Heart left ventricle (tissue), 16 donors: ENCODE results near the gene HSPA4L. TPM values are rescaled to one million over a fixed set of nuclear protein-coding genes. Genes with fewer than 3 reads are reported as not detected.
A peak's percentile ranks its signal among the peaks of the same experiment; 100 is the strongest.

Source experiments
- ATAC-seq, 4 donors: fragments of 200-7000 bp; cut with Tn5 transposase; one replicate each; pipeline ENCODE4 v1.9.1; 2020 to 2022; ENCODE audit warnings: moderate library complexity in 4 of 4, mild to moderate bottlenecking in 3 of 4, moderate number of reproducible peaks in 1 of 4
- DNase-seq, 5 donors: peaks; one replicate each; pipeline ENCODE4 v3.0.0-alpha.2; 2020
- H3K27ac ChIP-seq, 12 donors: fragments of 200-600 bp; sonication (generic) in 4 of 12; one replicate each; pipeline versions ENCODE4 v1.5.0 to v1.8.0; 2016 to 2022; ENCODE audit warnings: mild to moderate bottlenecking in 2 of 12
- H3K27me3 ChIP-seq, 9 donors: fragments of 200-600 bp; sonication (generic) in 2 of 9; one replicate each; pipeline versions ENCODE4 v1.5.1 to v1.8.0; 2016 to 2022; ENCODE audit warnings: mild to moderate bottlenecking in 3 of 9
- H3K36me3 ChIP-seq, 9 donors: fragments of 200-600 bp; sonication (generic) in 2 of 9; one replicate each; pipeline versions ENCODE4 v1.5.0 to v1.8.0; 2018 to 2022; ENCODE audit warnings: mild to moderate bottlenecking in 2 of 9
- H3K4me1 ChIP-seq, 12 donors: fragments of 200-600 bp; sonication (generic) in 4 of 12; one replicate each; pipeline versions ENCODE4 v1.5.0 to v1.8.0; 2016 to 2022; ENCODE audit warnings: mild to moderate bottlenecking in 3 of 12
- H3K4me3 ChIP-seq, 12 donors: fragments of 200-600 bp; sonication (generic) in 4 of 12; one replicate each; pipeline versions ENCODE4 v1.5.0 to v1.8.0; 2017 to 2022; ENCODE audit warnings: mild to moderate bottlenecking in 9 of 12, moderate library complexity in 4 of 12
- H3K9me3 ChIP-seq, 12 donors: fragments of 200-600 bp; sonication (generic) in 4 of 12; one replicate each; pipeline versions ENCODE4 v1.5.0 to v1.8.0; 2016 to 2022; ENCODE audit warnings: mild to moderate bottlenecking in 1 of 12
- POLR2A ChIP-seq, 2 donors: fragments of 450-650 bp; IDR thresholded peaks; one replicate each; pipeline ENCODE4 v1.6.1; 2017; ENCODE audit warnings: antibody characterized with exemption in 2 of 2, mild to moderate bottlenecking in 2 of 2, moderate library complexity in 2 of 2
- WGBS, 4 donors: extraction: QIAGEN DNeasy Blood & Tissue Kit in 2 of 4; methylation state at CpG; one replicate each; pipeline versions ENCODE4 v1.1.5 to v1.1.7; 2013 to 2018; 5-methylcytosine and 5-hydroxymethylcytosine counted together
- intact Hi-C, 10 donors: fragments of 100-400 bp; cut with DNase I; formaldehyde crosslinking; loops; one replicate each; pipeline versions ENCODE4 v1.11.1 to v1.14.2; 2022
- polyA plus RNA-seq, 2 donors: library from polyadenylated mRNA; stranded (reverse); fragments of 200-250 nt; gene quantifications; one replicate each; pipeline ENCODE4 v1.2.3, GENCODE V29; 2013
- total RNA-seq, 9 donors: library from RNA; depleted of rRNA in 2 of 9; stranded (reverse); fragments of >200 nt in 2 of 9; fragmentation: NEBNext Ultra II Directional in 3 of 9; extraction: Animal tissue kit (Norgen Biotek cat#: 25700) in 3 of 9; gene quantifications; one replicate each; pipeline versions ENCODE4 v1.1.0 to v1.2.4, GENCODE V29; 2016 to 2023
- TF ChIP-seq, protein P1 (sequence below), 12 donors: fragments of 200-600 bp; sonication (generic) in 4 of 12; IDR thresholded peaks; one replicate each; pipeline versions ENCODE4 v1.5.0 to v1.8.0; 2018 to 2022; ENCODE audit warnings: antibody characterized with exemption in 12 of 12, mild to moderate bottlenecking in 5 of 12
- donor health status: ischemic (EF 13 %, LVEDD 7.1; RV severe dilation, severe dysfunction).
- donor health status: healthy with polysubstance abuse.
- donor health status: DM: no; HTN: yes; CAD: no.
- donor health status: DM: no; HTN: no; CAD: no.
- donor health status: ischemic (EF 25% LVEDD 6.9; RV normal size, moderate dysfunction).
- donor health status: ischemic (EF 25% LVEDD 5.7; RV mildly dilated, moderate dysfunction).
- donor health status: healthy.
- donor health status: DM: yes; HTN: yes; CAD: no.
- donor health status: ischemic (EF 35%, LVEDD 5.7; RV mildly dilated, moderate dysfunction).
- donor health status: nonischemic (EF 11% LVEDD 7.7; RV severe dilation, severe dysfunction).
- donor health status: DM: yes; HTN: yes; CAD: no.
- donor health status: PGD.
- donor health status: ischemic (EF 29% LVEDD 5.4; RV normal size, mild dysfunction).
- donor health status: nonischemic (EF 23%, LVEDD 6.1; RV moderate dilation, normal function).

The HSPA4L gene
- total and polyA plus RNA-seq, 11 donors, result 1.3 to 22.9 (median 12.4) TPM

- TF ChIP-seq POLR2A (IDR thresholded peaks at IDR 0.05), result no peak
- TF ChIP-seq, protein P1, sequence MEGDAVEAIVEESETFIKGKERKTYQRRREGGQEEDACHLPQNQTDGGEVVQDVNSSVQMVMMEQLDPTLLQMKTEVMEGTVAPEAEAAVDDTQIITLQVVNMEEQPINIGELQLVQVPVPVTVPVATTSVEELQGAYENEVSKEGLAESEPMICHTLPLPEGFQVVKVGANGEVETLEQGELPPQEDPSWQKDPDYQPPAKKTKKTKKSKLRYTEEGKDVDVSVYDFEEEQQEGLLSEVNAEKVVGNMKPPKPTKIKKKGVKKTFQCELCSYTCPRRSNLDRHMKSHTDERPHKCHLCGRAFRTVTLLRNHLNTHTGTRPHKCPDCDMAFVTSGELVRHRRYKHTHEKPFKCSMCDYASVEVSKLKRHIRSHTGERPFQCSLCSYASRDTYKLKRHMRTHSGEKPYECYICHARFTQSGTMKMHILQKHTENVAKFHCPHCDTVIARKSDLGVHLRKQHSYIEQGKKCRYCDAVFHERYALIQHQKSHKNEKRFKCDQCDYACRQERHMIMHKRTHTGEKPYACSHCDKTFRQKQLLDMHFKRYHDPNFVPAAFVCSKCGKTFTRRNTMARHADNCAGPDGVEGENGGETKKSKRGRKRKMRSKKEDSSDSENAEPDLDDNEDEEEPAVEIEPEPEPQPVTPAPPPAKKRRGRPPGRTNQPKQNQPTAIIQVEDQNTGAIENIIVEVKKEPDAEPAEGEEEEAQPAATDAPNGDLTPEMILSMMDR (IDR thresholded peaks at IDR 0.05), result no peak
- no peaks in the 10 kb centered on the region for H3K4me1 ChIP-seq
- peaks cover 0 to 57% (median 27%) of the 10 kb centered on the region in 12 donors for H3K9me3 ChIP-seq
- no peak overlapping the region for H3K27ac ChIP-seq
- ATAC-seq, result no peak
- no peak overlapping the region for H3K4me3 ChIP-seq
- intact Hi-C loops, result no loop called here
- no peaks in the 10 kb centered on the region for H3K27me3 ChIP-seq
- H3K36me3 ChIP-seq, result no peaks in the 10 kb centered on the region
- DNase-seq, result no peak
- 93 to 96% (median 96%) methylated on average over 1 of the region's 1 CpG for WGBS, 4 donors
These were observed 64.6 kb downstream of the HSPA4L start for GRCh38 chr4:127846765-127847164.

- no peak overlapping the region for H3K4me3 ChIP-seq
- ATAC-seq (no peak), DNase-seq (no peak)
- no peak overlapping the region for H3K27ac ChIP-seq
- peaks cover 0 to 84% (median 35%) of the 10 kb centered on the region in 12 donors for H3K9me3 ChIP-seq
- no peaks in the 10 kb centered on the region for H3K36me3 ChIP-seq
- TF ChIP-seq POLR2A (IDR thresholded peaks at IDR 0.05), result no peak
- TF ChIP-seq, protein P1 (IDR thresholded peaks at IDR 0.05), result no peak
- H3K4me1 ChIP-seq, result no peaks in the 10 kb centered on the region
- no peaks in the 10 kb centered on the region for H3K27me3 ChIP-seq
- intact Hi-C loops, result no loop called here
- 70 to 76% (median 75%) methylated on average over 1 of the region's 1 CpG for WGBS, 4 donors
These were observed 67.5 kb downstream of the HSPA4L start for GRCh38 chr4:127849505-127850234.

- H3K27ac ChIP-seq, result no peak overlapping the region
- H3K9me3 ChIP-seq, result peaks cover 0 to 71% (median 28%) of the 10 kb centered on the region in 12 donors
- no peaks in the 10 kb centered on the region for H3K27me3 ChIP-seq
- ATAC-seq, result no peak
- no peak overlapping the region for H3K4me3 ChIP-seq
- DNase-seq, result no peak
- peaks cover 0 to 17% (median 8%) of the 10 kb centered on the region in 12 donors for H3K4me1 ChIP-seq
- intact Hi-C loops, result no loop called here
- 23 to 44% (median 31%) methylated on average over 1 of the region's 1 CpG for WGBS, 4 donors
- TF ChIP-seq POLR2A (IDR thresholded peaks at IDR 0.05), result no peak
- TF ChIP-seq, protein P1 (IDR thresholded peaks at IDR 0.05), result no peak
- no peaks in the 10 kb centered on the region for H3K36me3 ChIP-seq
These were observed 70.5 kb downstream of the HSPA4L start for GRCh38 chr4:127852661-127853060.

GRCh38 chr4:127856196-127856812 lies 74.2 kb downstream of the HSPA4L start:
- TF ChIP-seq POLR2A (IDR thresholded peaks at IDR 0.05), result no peak
- TF ChIP-seq, protein P1 (IDR thresholded peaks at IDR 0.05), result no peak
- intact Hi-C loops, result no loop called here
- ATAC-seq (no peak), DNase-seq (no peak)
- Histone ChIP-seq H3K9me3 (peaks cover 0 to 35% (median 5%) of the 10 kb centered on the region in 12 donors), H3K27ac (peak overlapping the region in 1 of 12 donors; percentile 8), H3K4me1 (peaks cover 0 to 17% (median 8%) of the 10 kb centered on the region in 12 donors), H3K36me3 (no peaks in the 10 kb centered on the region), H3K27me3 (no peaks in the 10 kb centered on the region), H3K4me3 (no peak overlapping the region)
